OCI-LY1 (cell line): ENCODE data around the gene KAT8.

Experiments used
- H2AFZ ChIP-seq: fragments of 200-600 bp; sonication (generic), shearing (Covaris generic); 2 replicates; pipeline ENCODE4 v1.6.0; 2014; ENCODE audit warnings: antibody characterized with exemption, mild to moderate bottlenecking, low read length
- H3F3A ChIP-seq: fragments of 200-600 bp; sonication (generic), shearing (Covaris generic); 2 replicates; pipeline ENCODE4 v1.6.0; 2014; ENCODE audit warnings: mild to moderate bottlenecking, antibody characterized with exemption, low read length, moderate library complexity; ENCODE audit not compliant: insufficient read depth
- H3K27ac ChIP-seq: fragments of 200-600 bp; sonication (generic); 2 replicates; pipeline ENCODE4 v1.5.1; 2014; ENCODE audit warnings: low read length, mixed run types, mild to moderate bottlenecking, low read depth; ENCODE audit not compliant: poor library complexity, severe bottlenecking
- H3K27me3 ChIP-seq: fragments of 200-600 bp; sonication (generic); 2 replicates; pipeline ENCODE4 v1.6.0; 2014; ENCODE audit warnings: antibody characterized with exemption, mild to moderate bottlenecking, low read length, moderate library complexity; ENCODE audit not compliant: insufficient read depth
- H3K36me3 ChIP-seq: fragments of 200-600 bp; sonication (generic); 2 replicates; pipeline ENCODE4 v1.6.1; 2014; ENCODE audit warnings: mild to moderate bottlenecking, antibody characterized with exemption, low read length, moderate library complexity, mixed read lengths; ENCODE audit not compliant: insufficient read depth
- H3K4me1 ChIP-seq: fragments of 200-600 bp; sonication (generic); 2 replicates; pipeline ENCODE4 v1.5.1; 2014; ENCODE audit warnings: mild to moderate bottlenecking, low read length, moderate library complexity; ENCODE audit not compliant: insufficient read depth, severe bottlenecking
- H3K4me2 ChIP-seq: fragments of 200-600 bp; sonication (generic), shearing (Covaris generic); 2 replicates; pipeline ENCODE4 v1.6.1; 2014; ENCODE audit warnings: low read length
- H3K4me3 ChIP-seq: fragments of 200-600 bp; sonication (generic); 2 replicates; pipeline ENCODE4 v1.5.1; 2014; ENCODE audit warnings: low read length, low read depth, mild to moderate bottlenecking, mixed read lengths; ENCODE audit not compliant: poor library complexity, severe bottlenecking
- H3K79me2 ChIP-seq: fragments of 200-600 bp; shearing (Covaris generic); 2 replicates; pipeline ENCODE4 v1.6.1; 2016; ENCODE audit warnings: mixed run types, low read length, mixed read lengths; ENCODE audit not compliant: insufficient read depth
- H3K9ac ChIP-seq: fragments of 200-600 bp; sonication (generic), shearing (Covaris generic); 2 replicates; pipeline ENCODE4 v1.6.1; 2014; ENCODE audit warnings: mild to moderate bottlenecking, low read length, mixed read lengths
- H3K9me2 ChIP-seq: fragments of 200-600 bp; sonication (generic), shearing (Covaris generic); 2 replicates; pipeline ENCODE4 v1.6.1; 2014; ENCODE audit warnings: low read depth, mild to moderate bottlenecking, low read length, mixed read lengths
- H3K9me3 ChIP-seq: fragments of 200-600 bp; shearing (Covaris generic); 2 replicates; pipeline ENCODE4 v1.6.1; 2014; ENCODE audit warnings: low read length, mixed read lengths
- H4K20me1 ChIP-seq: fragments of 200-600 bp; sonication (generic), shearing (Covaris generic); 2 replicates; pipeline ENCODE4 v1.6.0; 2016; ENCODE audit warnings: mild to moderate bottlenecking, low read length; ENCODE audit not compliant: insufficient read depth
- EZH2 ChIP-seq: fragments of 200-600 bp; sonication (generic), shearing (Covaris generic); IDR thresholded peaks from 2 replicates; pipeline ENCODE4 v1.8.0; 2017; ENCODE audit warnings: borderline replicate concordance, mixed run types, mild to moderate bottlenecking, antibody characterized with exemption, low read length, moderate library complexity, mixed read lengths
- TF ChIP-seq, protein P1 (sequence below): fragments of 200-600 bp; sonication (generic), shearing (Covaris generic); IDR thresholded peaks from 2 replicates; pipeline ENCODE4 v1.5.1; 2017; ENCODE audit warnings: mild to moderate bottlenecking, antibody characterized with exemption, low read length, moderate library complexity, mixed read lengths

KAT8 gene

DNA sequence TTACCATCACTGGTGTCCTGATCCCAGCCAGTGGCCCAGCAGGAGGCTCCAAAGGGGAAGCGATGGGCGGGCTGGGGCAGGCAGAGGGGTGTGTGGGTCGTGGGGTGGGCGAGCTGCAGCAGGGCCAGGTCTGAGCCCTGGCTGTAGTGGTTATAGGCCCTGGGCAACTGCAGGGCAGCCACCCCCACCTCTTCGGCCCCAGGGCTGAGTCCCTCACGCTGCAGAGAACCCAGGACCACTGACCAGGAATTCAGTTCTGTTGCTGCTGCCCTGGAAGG, 30.9 kb upstream of the KAT8 start:
- no peaks in the 10 kb centered on the region for H3K27me3 ChIP-seq
- H3F3A ChIP-seq, result no peaks in the 10 kb centered on the region
- no peak overlapping the region for H3K4me3 ChIP-seq
- no peaks in the 10 kb centered on the region for H3K79me2 ChIP-seq
- no peaks in the 10 kb centered on the region for H3K9me3 ChIP-seq
- H3K36me3 ChIP-seq, result peaks cover 31% of the 10 kb centered on the region; the same call in 1 of the 2 replicates
- TF ChIP-seq, protein P1, sequence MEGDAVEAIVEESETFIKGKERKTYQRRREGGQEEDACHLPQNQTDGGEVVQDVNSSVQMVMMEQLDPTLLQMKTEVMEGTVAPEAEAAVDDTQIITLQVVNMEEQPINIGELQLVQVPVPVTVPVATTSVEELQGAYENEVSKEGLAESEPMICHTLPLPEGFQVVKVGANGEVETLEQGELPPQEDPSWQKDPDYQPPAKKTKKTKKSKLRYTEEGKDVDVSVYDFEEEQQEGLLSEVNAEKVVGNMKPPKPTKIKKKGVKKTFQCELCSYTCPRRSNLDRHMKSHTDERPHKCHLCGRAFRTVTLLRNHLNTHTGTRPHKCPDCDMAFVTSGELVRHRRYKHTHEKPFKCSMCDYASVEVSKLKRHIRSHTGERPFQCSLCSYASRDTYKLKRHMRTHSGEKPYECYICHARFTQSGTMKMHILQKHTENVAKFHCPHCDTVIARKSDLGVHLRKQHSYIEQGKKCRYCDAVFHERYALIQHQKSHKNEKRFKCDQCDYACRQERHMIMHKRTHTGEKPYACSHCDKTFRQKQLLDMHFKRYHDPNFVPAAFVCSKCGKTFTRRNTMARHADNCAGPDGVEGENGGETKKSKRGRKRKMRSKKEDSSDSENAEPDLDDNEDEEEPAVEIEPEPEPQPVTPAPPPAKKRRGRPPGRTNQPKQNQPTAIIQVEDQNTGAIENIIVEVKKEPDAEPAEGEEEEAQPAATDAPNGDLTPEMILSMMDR, result no peak
- no peak for TF ChIP-seq EZH2
- no peaks in the 10 kb centered on the region for H3K4me1 ChIP-seq
- no peak overlapping the region for H3K4me2 ChIP-seq
- H3K9me2 ChIP-seq, result no peaks in the 10 kb centered on the region
- no peaks in the 10 kb centered on the region for H4K20me1 ChIP-seq
- H2AFZ ChIP-seq, result no peak overlapping the region
- no peak overlapping the region for H3K9ac ChIP-seq
- H3K27ac ChIP-seq, result no peak overlapping the region

DNA sequence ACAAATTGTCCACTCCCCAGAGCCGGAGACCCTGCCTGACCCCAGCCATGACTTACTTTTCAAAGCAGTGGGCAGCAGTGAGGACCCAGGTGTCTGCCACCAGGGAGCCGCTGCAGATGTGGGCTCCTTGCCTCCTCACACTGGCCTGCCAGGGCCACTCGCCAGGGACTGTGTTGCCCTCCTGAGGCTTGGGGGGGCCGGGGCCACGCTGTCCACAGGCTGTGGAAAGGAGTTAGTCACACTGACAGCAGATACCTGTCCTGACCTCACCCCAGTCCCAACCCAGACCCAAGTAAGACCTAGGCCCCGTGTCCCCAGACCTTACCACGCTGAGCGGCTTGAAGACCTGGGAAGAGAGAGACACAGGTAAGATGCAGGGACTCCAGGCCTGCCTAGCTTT, 30.0 kb upstream of the KAT8 start:
- Histone ChIP-seq H3F3A (no peaks in the 10 kb centered on the region), H3K4me2 (no peak overlapping the region), H3K9me2 (no peaks in the 10 kb centered on the region), H3K9ac (no peak overlapping the region), H2AFZ (no peak overlapping the region), H3K27ac (no peak overlapping the region), H3K36me3 (peaks cover 29% of the 10 kb centered on the region; the same call in 1 of the 2 replicates), H3K27me3 (no peaks in the 10 kb centered on the region), H3K4me1 (no peaks in the 10 kb centered on the region), H4K20me1 (no peaks in the 10 kb centered on the region), H3K4me3 (no peak overlapping the region), H3K79me2 (no peaks in the 10 kb centered on the region), H3K9me3 (no peaks in the 10 kb centered on the region)
- TF ChIP-seq, protein P1, result no peak
- no peak for TF ChIP-seq EZH2

DNA sequence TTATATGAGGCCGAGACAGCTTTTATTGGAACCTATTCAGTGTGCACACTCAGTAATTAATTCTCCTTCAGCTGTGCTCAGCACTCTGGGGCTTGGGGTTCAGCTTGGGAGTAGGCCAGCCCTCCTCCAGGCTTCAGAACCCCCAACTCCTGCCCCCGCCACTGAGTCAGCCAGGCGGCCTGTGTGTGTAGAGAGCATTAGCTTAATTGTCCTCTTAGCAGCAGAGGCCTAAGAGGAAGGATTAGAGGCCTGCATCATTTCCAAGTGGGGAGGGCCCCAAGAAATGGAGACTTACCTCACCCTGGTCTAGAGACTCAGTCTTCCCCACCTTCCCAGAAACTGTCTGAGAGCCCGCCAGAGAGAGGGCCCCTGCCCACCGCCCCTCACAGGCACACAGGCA, 29.5 kb upstream of the KAT8 start:
- Histone ChIP-seq H3K9ac (no peak overlapping the region), H3K27me3 (no peaks in the 10 kb centered on the region), H3F3A (no peaks in the 10 kb centered on the region), H3K9me3 (no peaks in the 10 kb centered on the region), H3K36me3 (peaks cover 29% of the 10 kb centered on the region; the same call in 1 of the 2 replicates), H3K4me2 (no peak overlapping the region), H3K9me2 (no peaks in the 10 kb centered on the region), H4K20me1 (no peaks in the 10 kb centered on the region), H3K4me3 (no peak overlapping the region), H3K4me1 (no peaks in the 10 kb centered on the region), H2AFZ (no peak overlapping the region), H3K79me2 (no peaks in the 10 kb centered on the region), H3K27ac (no peak overlapping the region)
- TF ChIP-seq EZH2, result no peak
- TF ChIP-seq, protein P1, result no peak
